ENCODE measurements around the gene FBXW8.

FBXW8 gene

DNA sequence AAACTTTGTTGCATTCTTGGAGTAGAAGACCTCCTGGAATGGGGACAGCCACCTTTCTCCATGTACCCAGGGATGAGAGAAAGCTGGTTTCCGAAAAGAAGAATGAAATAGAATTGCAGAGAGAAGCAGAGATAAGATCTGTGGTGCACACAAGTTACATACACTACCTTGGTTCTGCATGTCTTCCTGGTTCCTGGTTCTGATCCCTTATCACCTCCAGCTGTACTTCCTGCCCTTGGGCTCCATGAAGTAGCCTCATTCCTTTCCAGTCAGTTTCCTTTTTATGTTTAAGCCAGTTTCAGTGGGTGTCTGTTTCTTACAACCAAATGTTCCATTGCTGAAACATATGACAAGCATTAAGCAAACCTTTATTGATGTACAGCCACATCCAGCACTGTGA is 69.3 kb downstream of the FBXW8 start:
- H3K4me3 ChIP-seq (ENCODE audit: low read depth, low read length), result no peak overlapping the region

DNA sequence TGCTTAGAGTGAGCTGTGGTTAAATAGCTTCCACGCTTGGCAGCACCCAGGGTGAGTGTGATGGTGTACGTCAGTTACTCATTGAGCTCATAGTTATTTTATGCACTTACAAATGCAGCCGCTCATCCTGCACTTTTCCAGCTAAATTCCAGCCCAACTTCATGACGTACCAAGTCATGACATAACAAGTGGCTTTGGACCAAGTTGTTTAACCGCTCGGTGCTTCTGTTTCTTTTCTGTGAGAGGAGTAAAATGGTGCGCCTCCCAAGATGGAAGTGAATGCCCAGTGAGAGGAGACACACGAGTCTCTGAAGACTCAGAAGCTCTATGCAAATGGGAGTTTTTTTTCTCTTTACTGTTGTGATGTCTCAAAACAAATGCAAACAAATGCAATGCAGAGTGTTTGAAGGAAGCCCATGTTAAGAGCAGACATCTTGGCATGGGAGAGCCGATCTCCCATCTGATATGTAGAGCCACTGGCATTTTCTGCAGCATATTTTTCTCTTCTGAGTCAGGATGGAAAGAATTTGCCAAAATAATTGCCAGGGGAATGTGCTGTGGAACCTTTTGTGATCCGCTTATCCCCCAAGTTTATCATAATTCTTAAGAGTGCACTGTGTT is 72.2 kb downstream of the FBXW8 start:
- TF ChIP-seq CTCF (IDR thresholded peaks at IDR 0.05; ENCODE audit: borderline replicate concordance, insufficient read depth, low read depth, low read length), result no peak
- no peak overlapping the region for H3K4me3 ChIP-seq (ENCODE audit: low read depth, low read length)

More for the DNA sequence above, 69.3 kb downstream of the FBXW8 start:
- TF ChIP-seq CTCF (IDR thresholded peaks at IDR 0.05; ENCODE audit: borderline replicate concordance, insufficient read depth, low read depth, low read length), result no peak

DNA sequence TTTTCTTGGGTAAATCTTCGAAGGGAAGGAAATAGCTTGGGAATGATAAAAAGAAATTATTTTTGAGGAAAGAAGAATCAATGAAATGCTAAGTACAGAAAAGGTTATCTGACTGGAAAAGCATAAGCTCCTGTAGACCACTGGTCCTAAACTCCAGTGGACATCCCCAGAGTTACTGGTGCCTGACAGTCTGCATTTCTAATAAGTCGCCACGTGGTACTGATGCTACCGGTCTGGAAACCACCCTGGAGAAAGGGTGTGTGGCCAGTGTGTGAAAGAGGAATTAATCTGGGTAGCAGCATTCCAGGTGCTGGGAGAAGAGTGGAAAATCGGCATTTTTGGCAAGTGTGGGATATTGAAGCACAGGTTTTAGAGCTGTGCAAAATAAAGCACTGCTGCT is 73.3 kb downstream of the FBXW8 start:
- no peak for TF ChIP-seq CTCF (IDR thresholded peaks at IDR 0.05; ENCODE audit: borderline replicate concordance, insufficient read depth, low read depth, low read length)
- no peak overlapping the region for H3K4me3 ChIP-seq (ENCODE audit: low read depth, low read length)

DNA sequence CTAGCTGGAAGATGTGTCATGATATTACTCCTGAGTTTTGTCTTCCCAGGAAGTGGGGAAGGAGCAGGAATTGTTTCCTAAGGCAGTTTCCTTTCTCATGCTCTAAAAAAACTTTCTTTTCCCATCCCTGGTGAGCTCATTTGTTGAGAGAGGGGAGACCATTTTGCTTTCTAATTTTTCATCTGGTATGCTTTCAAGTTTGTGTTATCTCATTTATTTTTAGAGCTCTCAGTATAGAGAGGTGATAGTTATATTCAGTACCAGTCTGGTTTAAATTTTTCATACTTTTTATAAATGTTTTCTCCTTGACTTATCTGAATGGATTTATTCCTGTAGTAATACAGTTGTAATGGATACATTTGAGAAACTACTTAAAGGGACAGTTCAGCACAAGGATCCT is 79.6 kb downstream of the FBXW8 start:
- H3K4me3 ChIP-seq (ENCODE audit: low read depth, low read length), result no peak overlapping the region
- no peak for TF ChIP-seq CTCF (IDR thresholded peaks at IDR 0.05; ENCODE audit: borderline replicate concordance, insufficient read depth, low read depth, low read length)

GRCh38 chr12:116990971-116991966 is 80.5 kb downstream of the FBXW8 start:
- TF ChIP-seq CTCF (IDR thresholded peaks at IDR 0.05; ENCODE audit: borderline replicate concordance, insufficient read depth, low read depth, low read length), result no peak
- no peak overlapping the region for H3K4me3 ChIP-seq (ENCODE audit: low read depth, low read length)

GRCh38 chr12:116996093-116996492 is 85.3 kb downstream of the FBXW8 start:
- H3K4me3 ChIP-seq (ENCODE audit: low read depth, low read length), result no peak overlapping the region
- no peak for TF ChIP-seq CTCF (IDR thresholded peaks at IDR 0.05; ENCODE audit: borderline replicate concordance, insufficient read depth, low read depth, low read length)
